ENCODE measurements around the gene ULK4.
"Not testable (repeated sequence)": the region's sequence is repeated elsewhere in the genome, so short reads cannot be mapped to it uniquely, and the experiment has no call there.

ULK4 gene

GRCh38 chr3:41288785-41289184, 673.1 kb downstream of the ULK4 start:
- DNase-seq, result no peak

GRCh38 chr3:41286305-41286704, 675.6 kb downstream of the ULK4 start:
- no peak for DNase-seq

- DNase-seq, result not testable (repeated sequence)
These were observed 677.0 kb downstream of the ULK4 start for GRCh38 chr3:41284934-41285333.

GRCh38 chr3:41277790-41278465, 684.0 kb downstream of the ULK4 start:
- no peak for DNase-seq

- no peak for DNase-seq
These were observed 685.7 kb downstream of the ULK4 start for GRCh38 chr3:41276191-41276590.

GRCh38 chr3:41274944-41275668, 686.8 kb downstream of the ULK4 start:
- DNase-seq, result no peak

- no peak for DNase-seq
These were observed 689.2 kb downstream of the ULK4 start for GRCh38 chr3:41272667-41273066.

GRCh38 chr3:41267975-41268640, 693.8 kb downstream of the ULK4 start:
- no peak for DNase-seq

GRCh38 chr3:41265823-41266273, 696.1 kb downstream of the ULK4 start:
- no peak for DNase-seq

- no peak for DNase-seq
These were observed 696.8 kb downstream of the ULK4 start for GRCh38 chr3:41265011-41265545.

- no peak for DNase-seq
These were observed 701.8 kb downstream of the ULK4 start for GRCh38 chr3:41260063-41260450.

GRCh38 chr3:41259449-41260062, 702.3 kb downstream of the ULK4 start:
- DNase-seq, result no peak

GRCh38 chr3:41258239-41258800, 703.6 kb downstream of the ULK4 start:
- no peak for DNase-seq

- no peak for DNase-seq
These were observed 710.3 kb downstream of the ULK4 start for GRCh38 chr3:41251593-41251992.

GRCh38 chr3:41250825-41251224, 711.1 kb downstream of the ULK4 start:
- DNase-seq, result no peak

- DNase-seq, result no peak
These were observed 712.6 kb downstream of the ULK4 start for GRCh38 chr3:41249318-41249717.

GRCh38 chr3:41248525-41248924, 713.4 kb downstream of the ULK4 start:
- DNase-seq, result no peak

- DNase-seq, result no peak
These were observed 714.6 kb downstream of the ULK4 start for GRCh38 chr3:41247055-41248004.

GRCh38 chr3:41244620-41245336, 717.1 kb downstream of the ULK4 start:
- no peak for DNase-seq

GRCh38 chr3:41243183-41243582, 718.7 kb downstream of the ULK4 start:
- no peak for DNase-seq
